ENCODE data around the gene BTBD16.

BTBD16 gene

DNA sequence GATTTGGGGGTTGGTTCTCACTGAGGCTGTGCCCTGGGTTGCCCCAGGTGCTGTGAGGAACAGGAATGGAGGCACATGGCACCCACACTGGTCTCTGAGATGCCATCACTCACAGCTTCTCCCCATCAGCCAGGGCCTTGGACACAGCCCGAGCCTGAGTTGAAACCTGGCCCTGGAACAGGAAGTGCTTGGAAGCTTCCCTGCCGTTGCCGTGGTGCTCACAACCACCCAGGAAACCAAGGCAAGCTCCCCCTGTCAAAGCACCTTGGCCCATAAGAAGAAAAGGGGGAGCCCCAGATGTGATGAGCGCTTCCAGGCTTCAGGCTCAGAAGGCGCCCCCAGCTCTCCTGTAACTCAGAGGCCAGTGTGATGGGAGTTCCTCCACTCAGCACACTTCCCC, at the start of gene BTBD16:
TSS of gene BTBD16 (plus strand) at position 221 of the 400 bp plus-strand sequence. CDS start 3,786 bp downstream, outside the sequence.
- H3K4me3 Mint-ChIP-seq = no peak within 1 kb of the TSS
- H3K4me1 Mint-ChIP-seq (ENCODE audit: low read depth) = no peaks in the 10 kb centered on the region
- intact Hi-C loops (cut with micrococcal nuclease) = no loop called here
- H3K9me3 Mint-ChIP-seq = no peaks in the 10 kb centered on the region
- H3K27ac Mint-ChIP-seq = no peak within 1 kb of the TSS
- peaks cover 5% of the 10 kb centered on the region for H3K27me3 Mint-ChIP-seq
- no peaks in the 10 kb centered on the region for H3K36me3 Mint-ChIP-seq (ENCODE audit: low read depth)

DNA sequence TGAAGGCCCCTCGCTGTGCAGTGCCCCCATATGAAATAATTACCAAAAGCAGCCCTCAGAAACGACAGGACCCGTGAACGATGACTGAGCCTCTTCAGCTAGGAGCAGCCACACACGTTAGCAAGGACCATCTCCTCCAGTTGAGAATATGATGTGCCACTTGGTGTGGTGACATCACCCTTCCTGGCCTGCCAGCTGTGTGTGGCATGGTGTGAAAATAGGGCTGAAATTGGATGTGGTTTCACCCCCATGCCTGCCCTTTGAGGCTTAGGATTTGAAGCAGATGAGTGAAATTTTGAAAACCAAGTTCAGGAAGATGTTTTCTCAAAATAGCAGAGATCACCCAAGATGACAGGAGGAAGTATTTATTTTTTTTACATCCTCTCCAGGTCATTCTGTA, 49.1 kb upstream of the BTBD16 start:
- no peaks in the 10 kb centered on the region for H3K4me1 Mint-ChIP-seq (ENCODE audit: low read depth)
- no peaks in the 10 kb centered on the region for H3K36me3 Mint-ChIP-seq (ENCODE audit: low read depth)
- H3K27ac Mint-ChIP-seq = no peak overlapping the region
- intact Hi-C loops (cut with micrococcal nuclease) = no loop called here
- no peaks in the 10 kb centered on the region for H3K9me3 Mint-ChIP-seq
- peaks cover 13% of the 10 kb centered on the region for H3K27me3 Mint-ChIP-seq
- no peak overlapping the region for H3K4me3 Mint-ChIP-seq

DNA sequence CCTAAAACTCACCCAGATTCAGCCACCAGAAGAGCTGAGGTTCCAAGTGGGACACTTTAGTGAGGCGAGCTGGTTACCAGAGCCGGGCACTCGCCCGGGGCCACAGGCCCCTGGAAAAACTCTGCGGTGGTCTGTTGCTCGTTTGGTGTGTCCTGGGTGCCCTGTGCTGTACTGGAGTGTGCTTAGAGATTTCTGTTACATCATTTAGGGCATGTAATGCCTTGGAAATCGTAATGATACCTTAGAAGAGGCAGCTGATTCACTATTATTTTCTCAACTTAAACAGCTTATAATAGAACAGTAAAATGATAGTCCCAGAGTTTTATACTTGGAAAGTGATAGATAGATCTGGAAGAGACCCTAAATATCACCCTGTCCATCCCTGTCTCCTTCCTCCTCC, 48.5 kb upstream of the BTBD16 start:
- H3K27me3 Mint-ChIP-seq = peaks cover 13% of the 10 kb centered on the region
- no peak overlapping the region for H3K4me3 Mint-ChIP-seq
- no peaks in the 10 kb centered on the region for H3K4me1 Mint-ChIP-seq (ENCODE audit: low read depth)
- H3K27ac Mint-ChIP-seq = no peak overlapping the region
- H3K36me3 Mint-ChIP-seq (ENCODE audit: low read depth) = no peaks in the 10 kb centered on the region
- no peaks in the 10 kb centered on the region for H3K9me3 Mint-ChIP-seq
- intact Hi-C loops (cut with micrococcal nuclease) = no loop called here

DNA sequence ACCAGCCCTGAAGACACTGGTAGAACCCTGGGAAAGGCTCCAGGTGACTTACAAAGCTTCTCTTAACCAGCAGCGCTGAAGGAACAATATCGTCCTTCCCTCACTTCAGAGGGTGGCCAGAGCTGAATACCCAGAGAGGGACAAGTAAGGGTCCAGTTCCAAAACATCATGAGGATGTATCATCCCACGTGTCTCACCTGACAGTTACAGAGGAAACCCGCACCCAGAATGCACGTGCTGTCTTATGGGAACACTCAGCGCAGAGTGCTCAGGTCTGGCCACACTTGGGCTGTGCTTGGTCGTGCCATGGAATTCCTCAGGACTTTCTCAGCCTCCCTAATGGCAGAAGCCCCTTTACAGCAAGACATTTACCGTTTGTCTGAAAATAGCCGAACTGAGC, 46.9 kb upstream of the BTBD16 start:
- Mint-ChIP-seq H3K4me3 (no peak overlapping the region), H3K27me3 (peaks cover 14% of the 10 kb centered on the region), H3K27ac (no peak overlapping the region), H3K4me1 (ENCODE audit: low read depth) (no peaks in the 10 kb centered on the region), H3K9me3 (no peaks in the 10 kb centered on the region), H3K36me3 (ENCODE audit: low read depth) (no peaks in the 10 kb centered on the region)
- intact Hi-C loops (cut with micrococcal nuclease) = no loop called here

DNA sequence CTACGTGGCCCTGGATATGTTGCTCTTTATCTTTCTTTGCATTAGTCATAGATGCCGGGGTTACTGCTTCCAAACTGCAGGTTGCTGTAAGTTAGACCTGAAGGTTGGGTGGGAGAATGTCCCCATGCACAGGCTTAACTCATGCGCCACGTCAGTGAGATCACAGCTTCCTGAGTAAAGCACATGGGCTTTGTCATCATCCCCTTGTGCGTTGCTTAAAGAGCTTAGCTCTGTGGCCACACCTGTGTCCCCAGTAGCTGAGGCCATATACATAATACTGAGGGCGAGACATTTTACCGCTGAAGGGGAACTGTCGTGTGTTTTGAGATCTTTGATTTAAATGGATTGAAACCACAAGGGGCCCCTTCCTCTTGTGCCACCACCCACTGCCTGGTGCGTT, 45.8 kb upstream of the BTBD16 start:
- intact Hi-C loops (cut with micrococcal nuclease) = no loop called here
- Mint-ChIP-seq H3K4me3 (no peak overlapping the region), H3K27me3 (peaks cover 14% of the 10 kb centered on the region), H3K9me3 (no peaks in the 10 kb centered on the region), H3K27ac (no peak overlapping the region), H3K4me1 (ENCODE audit: low read depth) (no peaks in the 10 kb centered on the region), H3K36me3 (ENCODE audit: low read depth) (no peaks in the 10 kb centered on the region)

DNA sequence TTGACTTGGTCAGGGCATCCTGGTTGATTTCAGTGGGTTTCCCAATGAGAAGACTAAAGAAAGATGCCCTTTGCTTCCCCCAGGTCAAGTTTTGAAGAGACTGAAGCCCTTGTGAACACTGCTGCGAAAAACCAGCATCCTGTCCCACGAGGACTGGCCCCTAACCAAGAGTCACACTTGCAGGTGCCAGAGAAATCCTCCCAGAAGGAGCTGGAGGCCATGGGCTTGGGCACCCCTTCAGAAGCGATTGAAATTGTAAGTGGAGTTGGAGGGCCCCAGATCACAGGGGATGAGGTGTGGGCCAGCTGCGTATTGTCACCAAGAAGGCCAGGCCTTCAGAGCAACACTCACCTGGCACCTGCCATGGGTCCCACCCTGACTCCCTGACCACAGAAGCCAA, 43.3 kb upstream of the BTBD16 start:
- H3K4me3 Mint-ChIP-seq = no peak overlapping the region
- peaks cover 13% of the 10 kb centered on the region for H3K27me3 Mint-ChIP-seq
- H3K36me3 Mint-ChIP-seq (ENCODE audit: low read depth) = no peaks in the 10 kb centered on the region
- no peaks in the 10 kb centered on the region for H3K9me3 Mint-ChIP-seq
- no peaks in the 10 kb centered on the region for H3K4me1 Mint-ChIP-seq (ENCODE audit: low read depth)
- no peak overlapping the region for H3K27ac Mint-ChIP-seq
- intact Hi-C loops (cut with micrococcal nuclease) = no loop called here

DNA sequence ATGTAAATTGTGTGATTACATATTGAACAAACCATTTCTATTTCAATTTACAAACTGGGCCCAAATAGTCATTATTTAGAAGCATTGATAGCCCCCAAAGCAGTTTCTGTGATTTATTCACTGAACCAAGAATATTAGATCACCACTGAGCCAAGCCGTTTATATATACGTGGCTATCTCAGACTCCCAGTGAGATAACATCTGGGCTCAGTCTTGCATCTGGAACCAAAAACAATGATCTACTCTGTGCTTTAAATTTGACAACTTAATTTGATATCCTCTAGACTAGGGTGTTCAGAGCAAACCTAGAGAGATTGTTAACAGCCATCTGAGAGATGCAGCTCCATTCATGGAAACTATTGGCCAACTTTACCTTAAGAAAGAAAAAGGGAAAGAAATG, 41.4 kb upstream of the BTBD16 start:
- no peak overlapping the region for H3K4me3 Mint-ChIP-seq
- no peak overlapping the region for H3K27ac Mint-ChIP-seq
- H3K9me3 Mint-ChIP-seq = no peaks in the 10 kb centered on the region
- H3K4me1 Mint-ChIP-seq (ENCODE audit: low read depth) = no peaks in the 10 kb centered on the region
- H3K27me3 Mint-ChIP-seq = peaks cover 12% of the 10 kb centered on the region
- intact Hi-C loops (cut with micrococcal nuclease) = no loop called here
- no peaks in the 10 kb centered on the region for H3K36me3 Mint-ChIP-seq (ENCODE audit: low read depth)

DNA sequence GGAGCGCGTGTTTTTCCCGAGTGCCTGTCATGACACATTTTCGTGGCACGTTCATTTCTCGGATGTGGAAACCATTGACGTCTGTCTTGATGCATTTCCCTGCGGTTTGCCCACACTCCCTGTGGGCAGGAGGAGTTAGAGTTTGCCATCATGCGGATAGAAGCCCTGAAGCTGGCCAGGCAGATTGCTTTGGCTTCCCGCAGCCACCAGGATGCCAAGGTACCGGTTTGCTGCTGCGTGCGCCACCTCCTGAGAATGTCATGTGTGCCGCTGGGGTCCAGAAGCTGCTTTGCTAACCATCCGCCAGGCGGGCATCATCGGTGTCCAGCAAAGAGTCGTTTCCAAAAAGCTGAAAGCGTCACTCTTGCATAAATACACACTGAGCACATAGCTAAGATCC, 40.9 kb upstream of the BTBD16 start:
- Mint-ChIP-seq H3K4me1 (ENCODE audit: low read depth) (no peaks in the 10 kb centered on the region), H3K9me3 (no peaks in the 10 kb centered on the region), H3K27me3 (peaks cover 10% of the 10 kb centered on the region), H3K4me3 (no peak overlapping the region), H3K36me3 (ENCODE audit: low read depth) (no peaks in the 10 kb centered on the region), H3K27ac (no peak overlapping the region)
- intact Hi-C loops (cut with micrococcal nuclease) = no loop called here

DNA sequence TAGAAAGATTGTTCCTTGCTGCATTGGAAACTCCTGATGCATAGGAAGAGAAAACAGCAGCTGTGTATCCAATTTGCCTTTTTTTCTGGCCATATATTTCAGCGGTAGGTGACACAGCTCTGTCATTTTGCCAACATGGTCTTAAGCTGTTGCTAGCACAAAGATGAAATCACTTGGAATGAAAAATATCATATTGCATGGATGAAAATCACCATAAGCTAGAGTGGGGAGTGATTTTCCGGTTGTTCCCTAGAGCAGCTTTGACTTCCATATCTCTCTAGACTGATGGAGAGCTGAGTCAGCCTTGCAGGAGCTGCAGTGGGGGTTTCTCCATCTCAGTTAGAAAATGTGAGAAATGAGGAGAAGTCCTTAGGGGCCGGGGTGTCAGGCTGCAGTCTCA, 38.3 kb upstream of the BTBD16 start:
- no peak overlapping the region for H3K27ac Mint-ChIP-seq
- no peaks in the 10 kb centered on the region for H3K36me3 Mint-ChIP-seq (ENCODE audit: low read depth)
- intact Hi-C loops (cut with micrococcal nuclease) = no loop called here

DNA sequence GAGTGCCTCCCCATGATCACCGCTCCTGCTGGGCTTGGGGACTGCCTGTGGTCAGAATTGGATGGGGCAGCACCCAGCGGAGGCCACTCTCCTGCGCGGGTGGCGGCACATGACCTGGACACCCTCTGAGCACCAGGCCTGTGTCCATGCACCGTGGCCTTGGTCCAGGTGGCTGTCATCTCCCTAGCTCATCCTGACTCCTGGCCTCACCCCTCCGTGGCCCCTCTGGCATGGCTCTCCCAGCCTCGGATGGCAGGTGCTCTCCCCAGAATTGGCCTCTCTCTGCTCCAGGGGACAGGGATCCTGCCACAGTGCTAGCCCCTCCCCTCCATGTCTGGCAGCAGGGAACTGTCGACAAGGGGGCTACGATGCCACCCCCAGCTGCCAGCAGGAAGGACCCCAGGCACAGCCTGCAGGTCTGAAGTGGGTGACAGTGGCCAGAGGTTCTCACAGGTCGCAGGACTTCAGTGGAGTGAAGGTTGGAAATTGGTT, 37.2 kb upstream of the BTBD16 start:
- no peaks in the 10 kb centered on the region for H3K9me3 Mint-ChIP-seq
- no peaks in the 10 kb centered on the region for H3K36me3 Mint-ChIP-seq (ENCODE audit: low read depth)
- H3K4me1 Mint-ChIP-seq (ENCODE audit: low read depth) = no peaks in the 10 kb centered on the region
- no peaks in the 10 kb centered on the region for H3K27me3 Mint-ChIP-seq
- intact Hi-C loops (cut with micrococcal nuclease) = no loop called here
- no peak overlapping the region for H3K27ac Mint-ChIP-seq
- no peak overlapping the region for H3K4me3 Mint-ChIP-seq

More for the DNA sequence above, 38.3 kb upstream of the BTBD16 start:
- H3K4me3 Mint-ChIP-seq = no peak overlapping the region
- no peaks in the 10 kb centered on the region for H3K4me1 Mint-ChIP-seq (ENCODE audit: low read depth)
- no peaks in the 10 kb centered on the region for H3K9me3 Mint-ChIP-seq
- peaks cover 2% of the 10 kb centered on the region for H3K27me3 Mint-ChIP-seq

DNA sequence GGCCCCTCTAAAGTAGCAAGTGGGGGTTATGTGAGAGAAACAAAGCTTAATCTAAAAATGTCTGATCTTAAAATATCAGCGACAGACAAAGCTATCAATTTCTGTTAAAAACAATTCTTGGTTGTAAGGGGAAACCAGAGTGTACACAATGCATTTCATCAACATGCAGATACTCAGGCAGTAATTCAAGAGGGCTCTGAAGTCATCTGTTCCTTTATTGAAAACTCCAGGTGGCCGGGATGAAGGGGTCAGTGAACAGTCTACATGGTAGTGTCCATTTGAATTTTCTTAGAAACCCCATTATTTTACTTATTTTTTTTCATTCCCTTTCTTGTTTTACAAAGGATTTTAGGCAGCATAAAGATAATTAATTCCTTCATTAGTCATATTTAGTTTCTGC, 36.7 kb upstream of the BTBD16 start:
- Mint-ChIP-seq H3K4me1 (ENCODE audit: low read depth) (no peaks in the 10 kb centered on the region), H3K4me3 (no peak overlapping the region), H3K36me3 (ENCODE audit: low read depth) (no peaks in the 10 kb centered on the region), H3K27me3 (no peaks in the 10 kb centered on the region), H3K9me3 (no peaks in the 10 kb centered on the region), H3K27ac (no peak overlapping the region)
- intact Hi-C loops (cut with micrococcal nuclease) = no loop called here

DNA sequence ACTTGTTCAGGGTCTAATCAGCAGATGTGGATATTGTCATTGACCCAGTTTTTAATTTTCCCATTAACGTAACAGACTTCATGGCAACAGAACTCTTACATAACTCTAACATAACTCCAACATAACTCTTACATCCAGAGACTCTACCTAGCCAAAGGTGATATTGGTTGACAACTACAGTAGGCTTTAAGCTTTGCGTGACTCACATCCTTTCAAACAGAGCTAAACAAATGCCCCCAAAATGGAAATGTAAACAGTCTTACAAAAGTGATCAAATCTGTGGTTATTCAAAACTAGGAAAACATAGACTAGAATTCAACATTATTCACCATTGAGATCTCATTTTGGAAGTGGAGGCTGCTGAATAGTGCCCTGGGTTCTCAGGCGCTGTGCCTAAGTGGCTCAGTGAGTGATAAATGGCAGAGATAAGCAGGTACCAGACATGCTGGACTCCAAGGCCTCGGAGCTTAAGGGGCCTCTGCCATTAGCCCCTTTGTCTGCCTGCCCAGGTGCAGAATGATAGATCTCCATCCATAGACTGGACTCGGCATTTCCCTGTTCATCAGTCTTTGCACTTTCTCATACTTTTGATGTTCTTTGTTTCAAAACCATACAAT, 34.3 kb upstream of the BTBD16 start:
- intact Hi-C loops (cut with micrococcal nuclease) = no loop called here
- H3K9me3 Mint-ChIP-seq = no peaks in the 10 kb centered on the region
- H3K27ac Mint-ChIP-seq = no peak overlapping the region

DNA sequence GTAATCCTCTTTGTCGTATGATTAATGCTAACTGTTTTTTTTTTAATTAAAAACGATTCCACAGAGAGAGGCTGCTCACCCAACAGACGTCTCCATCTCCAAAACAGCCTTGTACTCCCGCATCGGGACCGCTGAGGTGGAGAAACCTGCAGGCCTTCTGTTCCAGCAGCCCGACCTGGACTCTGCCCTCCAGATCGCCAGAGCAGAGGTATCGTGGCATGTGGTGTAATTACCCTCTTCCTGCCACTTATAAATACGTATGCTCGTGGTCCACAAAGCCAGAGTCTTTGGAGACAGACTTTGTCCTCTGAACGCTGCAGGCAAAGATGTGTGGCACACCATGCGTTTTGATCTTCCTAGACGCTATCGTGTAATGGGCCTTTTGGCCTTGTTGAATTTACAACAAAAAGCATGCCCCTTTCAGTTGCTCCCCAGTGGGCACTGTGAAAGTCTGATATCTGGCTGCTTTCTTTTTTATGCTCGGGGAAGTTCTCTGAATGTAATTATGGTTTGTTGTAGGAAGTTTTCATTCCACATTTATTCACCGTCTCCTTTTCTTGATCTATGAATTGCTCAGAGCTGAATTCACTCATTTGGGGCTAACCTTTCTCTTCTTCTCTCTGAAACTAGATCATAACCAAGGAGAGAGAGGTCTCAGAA, 33.6 kb upstream of the BTBD16 start:
- no peaks in the 10 kb centered on the region for H3K4me1 Mint-ChIP-seq (ENCODE audit: low read depth)
- intact Hi-C loops (cut with micrococcal nuclease) = no loop called here
- no peaks in the 10 kb centered on the region for H3K36me3 Mint-ChIP-seq (ENCODE audit: low read depth)
- H3K4me3 Mint-ChIP-seq = no peak overlapping the region
- no peaks in the 10 kb centered on the region for H3K9me3 Mint-ChIP-seq
- H3K27ac Mint-ChIP-seq = no peak overlapping the region
- H3K27me3 Mint-ChIP-seq = no peaks in the 10 kb centered on the region

More for the DNA sequence above, 34.3 kb upstream of the BTBD16 start:
- no peaks in the 10 kb centered on the region for H3K36me3 Mint-ChIP-seq (ENCODE audit: low read depth)
- H3K4me3 Mint-ChIP-seq = no peak overlapping the region
- no peaks in the 10 kb centered on the region for H3K27me3 Mint-ChIP-seq
- no peaks in the 10 kb centered on the region for H3K4me1 Mint-ChIP-seq (ENCODE audit: low read depth)

DNA sequence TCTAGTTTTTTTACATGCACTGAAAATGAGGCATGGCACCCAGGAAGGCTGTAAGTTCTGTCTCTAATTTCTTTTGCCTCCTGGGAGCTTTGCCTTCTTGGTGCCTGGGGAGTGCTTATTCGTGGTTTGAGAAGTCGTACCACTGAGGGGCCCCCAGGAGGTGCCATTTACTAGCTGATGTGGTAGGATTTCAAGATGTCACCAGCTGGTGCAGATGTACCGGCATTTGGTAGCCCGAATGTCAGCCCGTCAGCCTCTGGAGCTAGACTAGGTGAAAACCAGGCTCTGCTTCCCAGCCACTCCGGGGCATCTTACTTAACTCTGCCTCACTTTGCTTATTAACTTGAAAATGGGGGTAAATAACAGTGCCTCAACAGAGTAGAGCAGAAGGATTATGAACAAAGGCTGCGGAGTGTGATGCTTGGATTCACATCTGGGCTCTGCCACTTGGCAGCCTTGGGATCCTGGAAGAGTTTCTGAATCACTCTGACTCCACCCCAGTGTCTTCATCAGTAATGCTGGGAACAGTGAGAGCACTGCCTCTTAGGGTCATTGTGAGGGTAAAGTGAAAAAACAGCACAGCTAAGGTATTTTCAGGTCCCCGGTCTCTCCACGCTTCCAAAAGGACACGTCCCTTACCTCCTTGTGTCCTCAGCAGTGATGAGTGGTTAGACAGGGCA, 31.4 kb upstream of the BTBD16 start:
- intact Hi-C loops (cut with micrococcal nuclease) = no loop called here
- no peaks in the 10 kb centered on the region for H3K9me3 Mint-ChIP-seq
- H3K4me3 Mint-ChIP-seq = no peak overlapping the region
- no peaks in the 10 kb centered on the region for H3K36me3 Mint-ChIP-seq (ENCODE audit: low read depth)
- H3K27ac Mint-ChIP-seq = no peak overlapping the region
- H3K27me3 Mint-ChIP-seq = no peaks in the 10 kb centered on the region
- no peaks in the 10 kb centered on the region for H3K4me1 Mint-ChIP-seq (ENCODE audit: low read depth)

Measured in dendritic cell treated with granulocyte-macrophage colony-stimulating factor and Interleukin-4, amounts not matched to agents 40 ng/mL and 50 ng/mL, for 4 days (primary cell).